K562 (cell line): ENCODE results near the gene ANKRD65. TPM values are rescaled to one million over a fixed set of nuclear protein-coding genes. Genes with fewer than 3 reads are reported as not detected.

ENCODE experiments used
- ARHGAP35 ChIP-seq: fragments of 450-650 bp; IDR thresholded peaks from 2 replicates; pipeline ENCODE4 v1.6.1; 2018; ENCODE audit not compliant: partially characterized antibody
- ATF4 ChIP-seq: fragments of 450-650 bp; formaldehyde crosslinking; IDR thresholded peaks from 2 replicates; pipeline ENCODE4 v1.4.0; 2022; ENCODE audit warnings: mild to moderate bottlenecking, moderate library complexity
- CBFA2T2 ChIP-seq: fragments of 450-650 bp; conservative IDR thresholded peaks from 2 replicates; pipeline ENCODE4 v1.6.1; 2017; ENCODE audit warnings: mild to moderate bottlenecking
- CBX8 ChIP-seq: fragments of 200-600 bp; sonication (generic); IDR thresholded peaks from 2 replicates; pipeline ENCODE4 v1.6.1; 2012; ENCODE audit warnings: borderline replicate concordance, mixed run types, low read depth, mild to moderate bottlenecking, moderate library complexity, mixed read lengths, low read length, control low read depth, inconsistent platforms; ENCODE audit not compliant: poor library complexity, severe bottlenecking; ENCODE audit errors: extremely low read depth
- CHD4 ChIP-seq: fragments of 200-600 bp; sonication (generic); IDR thresholded peaks from 3 replicates; pipeline ENCODE4 v1.6.1; 2012; ENCODE audit warnings: low read depth, mild to moderate bottlenecking, mixed read lengths, low read length, inconsistent platforms; ENCODE audit not compliant: insufficient read depth, insufficient replicate concordance, poor library complexity, severe bottlenecking
- EP300 ChIP-seq: IDR thresholded peaks from 2 replicates; pipeline ENCODE4 v1.6.1; 2012; ENCODE audit warnings: low read length, improper control_type of control experiment
- ESRRA ChIP-seq: fragments of 450-650 bp; IDR thresholded peaks from 2 replicates; pipeline ENCODE4 v1.6.1; 2014; ENCODE audit warnings: low read depth, mild to moderate bottlenecking, moderate library complexity, borderline replicate concordance
- FOXA3 ChIP-seq, 2 experiments: fragments of 450-650 bp in 1 of 2; sonication (generic) in 1 of 2; formaldehyde crosslinking; IDR thresholded peaks in 1 of 2; conservative IDR thresholded peaks in 1 of 2; 2 replicates each; pipeline versions ENCODE4 v1.4.0 to v1.8.0; 2020 to 2022; ENCODE audit warnings: mild to moderate bottlenecking in 2 of 2, missing genetic modification reagents in 1 of 2
- FOXP1 ChIP-seq: sonication (generic); formaldehyde crosslinking; IDR thresholded peaks from 2 replicates; pipeline ENCODE4 v1.8.0; 2022; ENCODE audit warnings: mild to moderate bottlenecking, missing genetic modification reagents
- MEF2A ChIP-seq: IDR thresholded peaks from 2 replicates; pipeline ENCODE4 v1.6.1; 2011; ENCODE audit warnings: low read depth, mild to moderate bottlenecking, low read length, moderate library complexity; ENCODE audit not compliant: control insufficient read depth
- MEIS2 ChIP-seq: fragments of 450-650 bp; IDR thresholded peaks from 2 replicates; pipeline ENCODE4 v1.6.1; 2014; ENCODE audit warnings: mild to moderate bottlenecking; ENCODE audit not compliant: partially characterized antibody
- NCOA2 ChIP-seq, 2 experiments: fragments of 450-650 bp; IDR thresholded peaks; 2 replicates each; pipeline ENCODE4 v1.6.1; 2018; ENCODE audit warnings: mild to moderate bottlenecking in 2 of 2, moderate library complexity in 1 of 2; ENCODE audit not compliant: partially characterized antibody in 2 of 2
- NUFIP1 ChIP-seq: fragments of 450-650 bp; IDR thresholded peaks from 2 replicates; pipeline ENCODE4 v1.6.1; 2018; ENCODE audit not compliant: partially characterized antibody
- ZNF41 ChIP-seq: fragments of 250-450 bp; sonication (Bioruptor Pico); conservative IDR thresholded peaks from 2 replicates; pipeline ENCODE4 v1.4.0; 2020; ENCODE audit warnings: mild to moderate bottlenecking
- ZNF583 ChIP-seq: fragments of 250-450 bp; sonication (Bioruptor Pico); IDR thresholded peaks from 2 replicates; pipeline ENCODE4 v1.4.0; 2020
- ZNF707 ChIP-seq: fragments of 250-450 bp; sonication (Bioruptor Pico); conservative IDR thresholded peaks from 2 replicates; pipeline ENCODE4 v1.8.0; 2022; ENCODE audit warnings: inconsistent platforms, mild to moderate bottlenecking, moderate library complexity
- polyA plus RNA-seq, 8 experiments: library from polyadenylated mRNA; depleted of rRNA in 4 of 8; stranded (reverse) in 5 of 8; unstranded in 3 of 8; fragments of >200 nt; fragmentation: Nextera tagmentation in 2 of 8; fragmentation: Illumina TruSeq in 1 of 8; extraction: Ambion mirVana in 2 of 8; extraction: Trizol in 1 of 8; gene quantifications; 2 replicates each; pipeline versions ENCODE4 v1.2.1 to v1.2.3, GENCODE V29; 2011 to 2014; ENCODE audit warnings: inconsistent platforms in 1 of 8, missing spikeins in 1 of 8
- total RNA-seq, 7 experiments: library from RNA; depleted of rRNA in 6 of 7; stranded (reverse); fragments of >200 nt in 6 of 7; fragmentation: Illumina TruSeq in 2 of 7; extraction: Trizol in 2 of 7; gene quantifications; 2 replicates each; pipeline versions ENCODE4 v1.2.1 to v1.2.3, GENCODE V29; 2011 to 2021; ENCODE audit warnings: low replicate concordance in 1 of 7
- TF ChIP-seq, protein P1 (sequence below), 2 experiments: fragments of 450-650 bp in 1 of 2; sonication (generic) in 1 of 2; formaldehyde crosslinking in 1 of 2; IDR thresholded peaks; 2 replicates each; pipeline versions ENCODE4 v1.7.1 to v1.9.0; 2016 to 2022; ENCODE audit warnings: inconsistent platforms in 1 of 2, mild to moderate bottlenecking in 1 of 2, missing genetic modification reagents in 1 of 2

Gene ANKRD65
- total and polyA plus RNA-seq, 9 of the 15 experiments (the other 6 are each of a cell fraction or from before 2014, with no cell fraction given): not detected

GRCh38 chr1:1432951-1433803, 12.1 kb upstream of the ANKRD65 start (continued):
- TF ChIP-seq CHD4: no peak
- no peak for TF ChIP-seq ARHGAP35
- TF ChIP-seq NUFIP1: no peak
- TF ChIP-seq CBX8: no peak
- TF ChIP-seq, protein P1, sequence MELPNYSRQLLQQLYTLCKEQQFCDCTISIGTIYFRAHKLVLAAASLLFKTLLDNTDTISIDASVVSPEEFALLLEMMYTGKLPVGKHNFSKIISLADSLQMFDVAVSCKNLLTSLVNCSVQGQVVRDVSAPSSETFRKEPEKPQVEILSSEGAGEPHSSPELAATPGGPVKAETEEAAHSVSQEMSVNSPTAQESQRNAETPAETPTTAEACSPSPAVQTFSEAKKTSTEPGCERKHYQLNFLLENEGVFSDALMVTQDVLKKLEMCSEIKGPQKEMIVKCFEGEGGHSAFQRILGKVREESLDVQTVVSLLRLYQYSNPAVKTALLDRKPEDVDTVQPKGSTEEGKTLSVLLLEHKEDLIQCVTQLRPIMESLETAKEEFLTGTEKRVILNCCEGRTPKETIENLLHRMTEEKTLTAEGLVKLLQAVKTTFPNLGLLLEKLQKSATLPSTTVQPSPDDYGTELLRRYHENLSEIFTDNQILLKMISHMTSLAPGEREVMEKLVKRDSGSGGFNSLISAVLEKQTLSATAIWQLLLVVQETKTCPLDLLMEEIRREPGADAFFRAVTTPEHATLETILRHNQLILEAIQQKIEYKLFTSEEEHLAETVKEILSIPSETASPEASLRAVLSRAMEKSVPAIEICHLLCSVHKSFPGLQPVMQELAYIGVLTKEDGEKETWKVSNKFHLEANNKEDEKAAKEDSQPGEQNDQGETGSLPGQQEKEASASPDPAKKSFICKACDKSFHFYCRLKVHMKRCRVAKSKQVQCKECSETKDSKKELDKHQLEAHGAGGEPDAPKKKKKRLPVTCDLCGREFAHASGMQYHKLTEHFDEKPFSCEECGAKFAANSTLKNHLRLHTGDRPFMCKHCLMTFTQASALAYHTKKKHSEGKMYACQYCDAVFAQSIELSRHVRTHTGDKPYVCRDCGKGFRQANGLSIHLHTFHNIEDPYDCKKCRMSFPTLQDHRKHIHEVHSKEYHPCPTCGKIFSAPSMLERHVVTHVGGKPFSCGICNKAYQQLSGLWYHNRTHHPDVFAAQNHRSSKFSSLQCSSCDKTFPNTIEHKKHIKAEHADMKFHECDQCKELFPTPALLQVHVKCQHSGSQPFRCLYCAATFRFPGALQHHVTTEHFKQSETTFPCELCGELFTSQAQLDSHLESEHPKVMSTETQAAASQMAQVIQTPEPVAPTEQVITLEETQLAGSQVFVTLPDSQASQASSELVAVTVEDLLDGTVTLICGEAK (IDR thresholded peaks at IDR 0.05): peak; percentile 52; the same call in 1 of the 2 replicates
- TF ChIP-seq, protein P1 (CRISPR knock-in tag; IDR thresholded peaks at IDR 0.05): no peak
- TF ChIP-seq ZNF583 (CRISPR knock-in tag): peak; percentile 71; the same call in 1 of the 2 replicates
- no peak for TF ChIP-seq ATF4 (CRISPR knock-in tag)
- peak; percentile 96 for TF ChIP-seq ESRRA
- 0 out of 2 replicates have a peak, but pooled peaks have one; percentile 12 for TF ChIP-seq ZNF41 (CRISPR knock-in tag)
- peak; percentile 59; the same call in 1 of the 2 replicates for TF ChIP-seq EP300
- TF ChIP-seq ZNF707 (CRISPR knock-in tag): no peak
- no peak for TF ChIP-seq FOXP1 (CRISPR knock-in tag)
- no peak for TF ChIP-seq MEF2A
- TF ChIP-seq FOXA3 (CRISPR knock-in tag; conservative IDR thresholded peaks at IDR 0.05 in 1 of 2, IDR thresholded peaks at IDR 0.05 in 1 of 2): no peak
- no peak for TF ChIP-seq NCOA2 (IDR thresholded peaks at IDR 0.05; ENCODE audit: partially characterized antibody in 2 of 2)
- peak; percentile 52; the same call in 1 of the 2 replicates for TF ChIP-seq CBFA2T2
- no peak for TF ChIP-seq MEIS2
